ENCODE results near the gene SYT12.

- TF ChIP-seq POLR2A (IDR thresholded peaks at IDR 0.05) (no peak), POLR2AphosphoS5 (IDR thresholded peaks at IDR 0.05) (no peak), EP300 (IDR thresholded peaks at IDR 0.05) (no peak)
- TF ChIP-seq, protein P1, sequence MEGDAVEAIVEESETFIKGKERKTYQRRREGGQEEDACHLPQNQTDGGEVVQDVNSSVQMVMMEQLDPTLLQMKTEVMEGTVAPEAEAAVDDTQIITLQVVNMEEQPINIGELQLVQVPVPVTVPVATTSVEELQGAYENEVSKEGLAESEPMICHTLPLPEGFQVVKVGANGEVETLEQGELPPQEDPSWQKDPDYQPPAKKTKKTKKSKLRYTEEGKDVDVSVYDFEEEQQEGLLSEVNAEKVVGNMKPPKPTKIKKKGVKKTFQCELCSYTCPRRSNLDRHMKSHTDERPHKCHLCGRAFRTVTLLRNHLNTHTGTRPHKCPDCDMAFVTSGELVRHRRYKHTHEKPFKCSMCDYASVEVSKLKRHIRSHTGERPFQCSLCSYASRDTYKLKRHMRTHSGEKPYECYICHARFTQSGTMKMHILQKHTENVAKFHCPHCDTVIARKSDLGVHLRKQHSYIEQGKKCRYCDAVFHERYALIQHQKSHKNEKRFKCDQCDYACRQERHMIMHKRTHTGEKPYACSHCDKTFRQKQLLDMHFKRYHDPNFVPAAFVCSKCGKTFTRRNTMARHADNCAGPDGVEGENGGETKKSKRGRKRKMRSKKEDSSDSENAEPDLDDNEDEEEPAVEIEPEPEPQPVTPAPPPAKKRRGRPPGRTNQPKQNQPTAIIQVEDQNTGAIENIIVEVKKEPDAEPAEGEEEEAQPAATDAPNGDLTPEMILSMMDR (IDR thresholded peaks at IDR 0.05): peak; percentile 19 to 91 (median 72)
These were observed 48.7 kb downstream of the SYT12 start for GRCh38 chr11:67071420-67072284.

All from sigmoid colon (tissue), 4 donors.